Suppressor macrophage treated with lipopolysaccharide for 1 hour (primary cell): Measurements from ENCODE around the gene NRSN2.
"Not testable (repeated sequence)": the region's sequence is repeated elsewhere in the genome, so short reads cannot be mapped to it uniquely, and the experiment has no call there.

Source experiments
- DNase-seq, 3 donors: peaks; one replicate each; pipeline ENCODE4 v3.0.0-alpha.2; 2020 to 2022

NRSN2 gene

GRCh38 chr20:325045-325888 lies 21.6 kb upstream of the NRSN2 start, which contains the start of gene SOX12:
Gene SOX12, plus strand, starts transcription at chr20:325552. Its CDS starts 373 bp downstream, at chr20:325925.
- DNase-seq, result peak; percentile 94 to 98 (median 97)

DNA sequence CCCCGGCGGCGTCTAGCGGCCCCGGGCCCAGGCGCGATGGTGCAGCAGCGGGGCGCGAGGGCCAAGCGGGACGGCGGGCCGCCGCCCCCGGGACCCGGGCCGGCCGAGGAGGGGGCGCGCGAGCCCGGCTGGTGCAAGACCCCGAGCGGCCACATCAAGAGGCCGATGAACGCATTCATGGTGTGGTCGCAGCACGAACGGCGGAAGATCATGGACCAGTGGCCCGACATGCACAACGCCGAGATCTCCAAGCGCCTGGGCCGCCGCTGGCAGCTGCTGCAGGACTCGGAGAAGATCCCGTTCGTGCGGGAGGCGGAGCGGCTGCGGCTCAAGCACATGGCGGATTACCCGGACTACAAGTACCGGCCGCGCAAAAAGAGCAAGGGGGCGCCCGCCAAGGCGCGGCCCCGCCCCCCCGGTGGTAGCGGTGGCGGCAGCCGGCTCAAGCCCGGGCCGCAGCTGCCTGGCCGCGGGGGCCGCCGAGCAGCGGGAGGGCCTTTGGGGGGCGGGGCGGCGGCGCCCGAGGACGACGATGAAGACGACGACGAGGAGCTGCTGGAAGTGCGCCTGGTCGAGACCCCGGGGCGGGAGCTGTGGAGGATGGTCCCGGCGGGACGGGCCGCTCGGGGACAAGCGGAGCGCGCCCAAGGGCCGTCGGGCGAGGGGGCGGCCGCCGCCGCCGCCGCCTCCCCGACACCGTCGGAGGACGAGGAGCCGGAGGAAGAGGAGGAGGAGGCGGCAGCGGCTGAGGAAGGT lies 20.8 kb upstream of the NRSN2 start:
- DNase-seq, result peak; percentile 25 to 59 (median 47)

DNA sequence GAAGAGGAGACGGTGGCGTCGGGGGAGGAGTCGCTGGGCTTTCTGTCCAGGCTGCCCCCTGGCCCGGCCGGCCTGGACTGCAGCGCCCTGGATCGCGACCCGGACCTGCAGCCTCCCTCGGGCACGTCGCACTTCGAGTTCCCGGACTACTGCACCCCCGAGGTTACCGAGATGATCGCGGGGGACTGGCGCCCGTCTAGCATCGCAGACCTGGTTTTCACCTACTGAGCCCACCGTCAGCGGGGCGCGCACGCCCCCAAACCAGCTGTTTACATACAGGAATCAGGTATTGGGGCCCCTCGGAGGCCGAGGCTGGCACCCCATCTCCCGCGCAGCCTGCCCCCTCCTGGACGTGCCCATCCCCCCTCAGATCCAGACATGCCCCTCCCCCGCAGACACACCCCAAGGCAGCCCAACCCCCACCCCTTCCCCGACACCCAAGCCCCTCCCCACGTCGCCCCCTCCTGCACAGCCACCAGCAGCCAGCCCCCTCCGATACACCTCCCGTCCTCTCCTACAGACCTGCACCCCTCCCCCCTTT lies 20.2 kb upstream of the NRSN2 start:
- no peak for DNase-seq

DNA sequence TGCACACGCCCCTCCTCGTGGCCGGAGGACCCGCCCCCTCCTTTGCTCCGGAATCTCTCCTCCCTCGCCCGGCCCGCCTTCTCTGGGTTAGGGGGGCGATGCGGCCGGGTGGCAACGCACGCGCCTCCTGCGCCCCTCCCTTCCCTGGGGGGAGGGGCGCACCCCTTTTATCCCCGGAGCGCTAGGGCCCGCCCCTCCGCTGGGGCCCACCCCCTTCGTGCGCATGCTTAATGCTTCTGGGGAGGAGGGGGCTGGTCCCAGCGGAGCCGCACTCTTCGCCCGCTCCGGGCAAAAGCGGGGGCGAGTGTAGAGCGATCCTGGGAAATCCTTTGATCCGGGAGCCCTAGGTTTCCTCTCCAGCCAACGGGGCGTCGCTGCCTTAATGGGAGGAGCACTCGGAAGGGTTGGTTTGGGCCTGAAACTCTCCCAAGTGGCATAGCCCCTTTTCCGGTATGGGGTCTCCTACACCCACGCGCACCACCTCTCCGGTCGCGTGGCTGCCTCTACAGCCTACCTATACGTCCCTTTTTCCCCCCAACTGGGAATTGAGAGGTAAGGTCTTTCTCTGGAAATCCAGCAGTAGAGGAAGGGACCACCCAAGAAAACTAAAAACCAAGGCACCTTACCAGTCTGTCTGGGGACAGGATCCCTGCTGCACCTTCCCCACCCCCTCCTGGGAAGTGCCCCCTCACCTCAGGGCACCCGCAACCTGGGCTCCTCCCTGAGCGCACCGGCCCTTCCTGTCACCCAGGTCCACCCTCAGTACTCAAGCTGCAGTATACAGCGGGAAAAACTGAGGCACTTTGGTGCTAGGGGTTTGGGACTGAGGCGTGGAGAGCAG lies 19.5 kb upstream of the NRSN2 start:
- peak; percentile 52 to 81 (median 58) for DNase-seq

- DNase-seq, result no peak
Measured at GRCh38 chr20:328027-328974, 18.6 kb upstream of the NRSN2 start.

GRCh38 chr20:328975-329695 lies 17.8 kb upstream of the NRSN2 start:
- no peak for DNase-seq

DNA sequence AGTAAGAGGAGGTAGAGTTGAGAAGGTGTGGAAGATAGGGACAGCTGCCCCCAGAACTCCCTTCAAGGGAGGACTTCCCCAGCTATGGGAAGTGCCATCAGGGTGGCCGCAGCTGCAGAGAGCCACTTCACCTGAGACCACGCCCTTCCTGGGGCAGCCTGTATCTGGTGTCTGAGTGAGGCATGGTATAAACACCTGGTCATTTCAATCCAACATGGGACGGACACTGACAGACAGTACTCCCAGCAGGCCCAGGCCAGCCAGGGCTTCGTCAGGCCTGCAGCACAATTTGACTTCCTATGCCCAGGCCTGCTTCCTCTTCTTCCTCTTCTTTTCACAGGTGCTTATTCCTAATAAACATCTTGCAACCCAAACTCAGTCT lies 17.1 kb upstream of the NRSN2 start:
- no peak for DNase-seq

- peak; percentile 87 to 91 (median 87) for DNase-seq
Measured at GRCh38 chr20:330233-331149, 16.4 kb upstream of the NRSN2 start.

- no peak for DNase-seq
Measured at GRCh38 chr20:334578-334977, 12.3 kb upstream of the NRSN2 start.

GRCh38 chr20:336040-336439 lies 10.9 kb upstream of the NRSN2 start:
- not testable (repeated sequence) for DNase-seq

GRCh38 chr20:341682-342081 lies 5.2 kb upstream of the NRSN2 start:
- DNase-seq, result peak; percentile 76 to 90 (median 77)

DNA sequence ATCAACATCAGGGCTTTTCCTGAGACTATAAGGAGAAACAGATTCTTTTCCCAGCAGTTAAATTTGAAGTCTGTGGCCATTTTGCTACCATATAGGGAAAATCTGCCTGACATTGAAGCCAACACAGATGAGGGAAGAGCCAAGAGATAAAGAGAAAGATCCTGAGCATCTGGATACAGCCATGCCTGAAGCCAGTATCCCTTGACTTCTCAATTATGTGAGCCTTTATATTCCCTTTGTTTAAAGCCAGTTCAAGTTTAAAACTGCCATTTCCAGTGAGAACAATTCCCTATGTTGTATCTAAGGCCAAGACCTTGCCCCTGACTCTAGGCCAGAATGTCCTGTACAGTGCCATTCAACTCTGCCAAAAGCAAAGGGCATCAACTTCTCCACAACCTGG lies 3.8 kb upstream of the NRSN2 start:
- DNase-seq, result no peak

- DNase-seq, result no peak
Measured at GRCh38 chr20:346033-346639, 775 bp upstream of the NRSN2 start.

DNA sequence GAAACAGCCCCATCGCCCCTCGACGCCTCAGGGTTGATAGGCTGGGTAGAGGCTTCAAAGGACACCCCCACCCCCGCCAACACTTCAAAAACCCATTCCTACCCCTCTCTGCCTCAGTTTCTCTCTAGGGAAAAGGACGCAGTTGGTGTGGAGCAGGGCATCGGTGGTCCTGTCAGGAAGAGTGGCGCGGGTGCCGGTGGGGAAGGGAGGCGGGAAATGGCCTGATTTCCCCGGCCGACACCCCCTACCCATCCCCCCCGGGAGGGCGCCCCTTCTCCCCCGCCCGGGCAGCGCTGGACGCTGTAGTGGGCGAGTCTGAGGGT lies 367 bp downstream of the NRSN2 start:
- no peak for DNase-seq

GRCh38 chr20:347640-348484 lies 951 bp downstream of the NRSN2 start:
- DNase-seq, result peak; percentile 73 to 87 (median 74)

GRCh38 chr20:348972-349841 lies 2.3 kb downstream of the NRSN2 start:
- DNase-seq, result no peak

GRCh38 chr20:353166-353565 lies 6.3 kb downstream of the NRSN2 start:
- no peak for DNase-seq
